Mesenchymal stem cell (in vitro differentiated cells and primary cell): ENCODE measurements around the gene FARP1.

Experiments used
- DNase-seq: peaks from one replicate; pipeline ENCODE4 v3.0.0-alpha.2; 2013
- H2AFZ ChIP-seq: one replicate; pipeline ENCODE4 v1.6.1; 2013; ENCODE audit warnings: low read depth, mild to moderate bottlenecking, control low read depth, inconsistent platforms, low read length, moderate library complexity
- H2AK5ac ChIP-seq: 2 replicates; pipeline ENCODE4 v1.6.1; 2013; ENCODE audit warnings: low read length, moderate library complexity, mild to moderate bottlenecking, inconsistent platforms; ENCODE audit not compliant: severe bottlenecking
- H2BK120ac ChIP-seq: one replicate; pipeline ENCODE4 v1.6.1; 2013; ENCODE audit warnings: low read depth, mild to moderate bottlenecking, inconsistent platforms, low read length, moderate library complexity
- H2BK12ac ChIP-seq, 2 experiments: one replicate each; pipeline ENCODE4 v1.6.1; 2013; ENCODE audit warnings: inconsistent platforms in 2 of 2, low read length in 2 of 2, mild to moderate bottlenecking in 2 of 2, moderate library complexity in 2 of 2, control low read depth in 1 of 2
- H2BK15ac ChIP-seq: one replicate; pipeline ENCODE4 v1.6.1; 2013; ENCODE audit warnings: mild to moderate bottlenecking, low read depth, inconsistent platforms; ENCODE audit not compliant: poor library complexity, severe bottlenecking
- H2BK5ac ChIP-seq: 2 replicates; pipeline ENCODE4 v1.6.1; 2013; ENCODE audit warnings: low read depth, mild to moderate bottlenecking, low read length, control low read depth, inconsistent platforms; ENCODE audit not compliant: poor library complexity, severe bottlenecking
- H3K14ac ChIP-seq, 2 experiments: one replicate each; pipeline ENCODE4 v1.6.1; 2013; ENCODE audit warnings: inconsistent platforms in 2 of 2, low read length in 2 of 2, control low read depth in 1 of 2, mild to moderate bottlenecking in 1 of 2, moderate library complexity in 1 of 2
- H3K18ac ChIP-seq, 2 experiments: one replicate each; pipeline ENCODE4 v1.6.1; 2013; ENCODE audit warnings: inconsistent platforms in 2 of 2, low read length in 2 of 2, control low read depth in 1 of 2, low read depth in 1 of 2, mild to moderate bottlenecking in 1 of 2
- H3K23ac ChIP-seq, 2 experiments: one replicate each; pipeline ENCODE4 v1.6.1; 2013; ENCODE audit warnings: inconsistent platforms in 2 of 2, low read length in 2 of 2, mild to moderate bottlenecking in 2 of 2, moderate library complexity in 2 of 2, control low read depth in 1 of 2
- H3K27ac ChIP-seq: 2 replicates; pipeline ENCODE4 v1.5.1; 2013; ENCODE audit warnings: mild to moderate bottlenecking, moderate library complexity, low read length, control low read depth, inconsistent platforms; ENCODE audit not compliant: poor library complexity, severe bottlenecking
- H3K27me3 ChIP-seq, 2 experiments: 2 replicates each; pipeline versions ENCODE4 v1.6.1 to v1.7.0; 2013; ENCODE audit warnings: low read length in 2 of 2, mild to moderate bottlenecking in 2 of 2, moderate library complexity in 2 of 2, control low read depth in 1 of 2, inconsistent platforms in 1 of 2; ENCODE audit not compliant: control insufficient read depth in 1 of 2, insufficient read depth in 1 of 2
- H3K36me3 ChIP-seq, 2 experiments: 2 replicates each; pipeline versions ENCODE4 v1.6.1 to v1.7.0; 2013; ENCODE audit warnings: low read length in 2 of 2, control low read depth in 1 of 2, inconsistent platforms in 1 of 2, low read depth in 1 of 2, mild to moderate bottlenecking in 1 of 2; ENCODE audit not compliant: insufficient read depth in 2 of 2, control insufficient read depth in 1 of 2
- H3K4ac ChIP-seq, 2 experiments: one replicate each; pipeline ENCODE4 v1.6.1; 2013; ENCODE audit warnings: inconsistent platforms in 2 of 2, low read length in 2 of 2, mild to moderate bottlenecking in 2 of 2, moderate library complexity in 2 of 2, control low read depth in 1 of 2, low read depth in 1 of 2
- H3K4me1 ChIP-seq: 2 replicates; pipeline ENCODE4 v1.6.1; 2013; ENCODE audit warnings: low read depth, low read length, control low read depth; ENCODE audit not compliant: control insufficient read depth, insufficient read depth
- H3K4me2 ChIP-seq: 2 replicates; pipeline ENCODE4 v1.6.1; 2013; ENCODE audit warnings: low read length, mild to moderate bottlenecking, inconsistent platforms; ENCODE audit not compliant: poor library complexity, severe bottlenecking
- H3K4me3 ChIP-seq, 2 experiments: 2 replicates each; pipeline versions ENCODE4 v1.5.1 to v1.7.0; 2013; ENCODE audit warnings: low read length in 2 of 2, mild to moderate bottlenecking in 2 of 2, control low read depth in 1 of 2, low read depth in 1 of 2; ENCODE audit not compliant: insufficient read depth in 1 of 2
- H3K79me1 ChIP-seq: replicated peaks from 2 replicates; pipeline ENCODE4 v1.6.1; 2013; ENCODE audit warnings: mild to moderate bottlenecking, control low read depth, low read length, inconsistent platforms; ENCODE audit not compliant: poor library complexity, severe bottlenecking
- H3K9ac ChIP-seq: 2 replicates; pipeline ENCODE4 v1.7.0; 2013; ENCODE audit warnings: mild to moderate bottlenecking, low read length, moderate library complexity
- H3K9me3 ChIP-seq: 2 replicates; pipeline ENCODE4 v1.7.0; 2013; ENCODE audit warnings: mild to moderate bottlenecking, low read length; ENCODE audit not compliant: control insufficient read depth
- H4K8ac ChIP-seq: one replicate; pipeline ENCODE4 v1.6.1; 2013; ENCODE audit warnings: inconsistent platforms, mild to moderate bottlenecking, low read length, moderate library complexity
- H4K91ac ChIP-seq: one replicate; pipeline ENCODE4 v1.6.1; 2013; ENCODE audit warnings: mild to moderate bottlenecking, low read length, inconsistent platforms
- WGBS: methylation state at CpG from one replicate; pipeline ENCODE4 v1.1.7; 2013; ENCODE audit warnings: mixed read lengths; 5-methylcytosine and 5-hydroxymethylcytosine counted together

The FARP1 gene

DNA sequence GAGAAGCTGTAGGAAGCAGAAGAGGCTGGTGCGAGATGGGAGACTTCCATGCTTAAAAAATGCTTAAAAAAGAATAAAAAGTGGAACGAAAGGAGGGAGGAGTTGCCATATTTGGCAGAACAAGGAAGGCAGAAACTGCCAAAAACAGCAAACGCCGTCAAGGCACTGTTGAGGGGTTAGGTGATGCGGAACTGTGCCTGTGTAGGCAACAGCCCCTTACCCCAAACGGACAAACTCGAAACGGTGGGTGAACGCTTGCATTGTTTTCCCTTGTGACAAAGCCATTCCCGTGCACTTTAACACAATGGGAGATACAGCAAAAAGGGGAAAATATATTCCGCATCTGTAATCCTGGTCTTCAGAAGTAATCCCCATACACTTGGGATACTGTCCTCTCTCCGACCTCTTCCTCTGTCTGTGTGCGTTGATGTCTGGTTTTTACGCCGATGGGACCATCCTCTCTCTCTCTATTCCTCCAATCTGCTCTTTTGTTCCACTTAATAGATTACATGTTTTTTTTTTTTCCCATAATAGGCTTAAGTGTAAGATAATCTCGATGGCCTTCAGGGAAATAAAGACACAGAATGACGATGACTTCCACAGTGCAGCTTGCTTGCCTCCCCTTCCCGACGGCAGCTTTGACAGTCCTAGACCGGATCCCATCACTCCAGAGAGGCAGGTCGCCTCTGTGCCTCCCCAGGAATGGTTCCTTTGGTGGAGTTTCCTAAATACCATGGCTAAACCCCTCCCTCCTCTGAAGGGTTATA lies 166.9 kb downstream of the FARP1 start:
- Histone ChIP-seq H2BK120ac (peak overlapping the region; percentile 42), H4K91ac (peak overlapping the region; percentile 89), H3K9me3 (no peaks in the 10 kb centered on the region), H3K4me3 (no peak overlapping the region), H4K8ac (peak overlapping the region; percentile 94), H2BK15ac (no peak overlapping the region), H3K79me1 (peaks cover 30% of the 10 kb centered on the region), H2AFZ (no peak overlapping the region), H3K9ac (no peak overlapping the region), H2AK5ac (peak overlapping the region; percentile 68), H3K14ac (peak overlapping the region in 1 of 2 experiments; percentile 90), H3K27ac (no peak overlapping the region), H3K4me2 (no peak overlapping the region), H3K27me3 (no peaks in the 10 kb centered on the region), H3K36me3 (peaks cover 4 to 12% of the 10 kb centered on the region in 2 experiments), H3K4ac (peak overlapping the region; percentile 54 to 70), H2BK12ac (peak overlapping the region; percentile 89 to 90), H3K23ac (peak overlapping the region in 1 of 2 experiments; percentile 83), H3K4me1 (peaks cover 28% of the 10 kb centered on the region), H3K18ac (peak overlapping the region; percentile 86 to 88), H2BK5ac (no peak overlapping the region)
- DNase-seq: no peak
- WGBS: 89% methylated on average over 19 of the region's 21 CpGs

DNA sequence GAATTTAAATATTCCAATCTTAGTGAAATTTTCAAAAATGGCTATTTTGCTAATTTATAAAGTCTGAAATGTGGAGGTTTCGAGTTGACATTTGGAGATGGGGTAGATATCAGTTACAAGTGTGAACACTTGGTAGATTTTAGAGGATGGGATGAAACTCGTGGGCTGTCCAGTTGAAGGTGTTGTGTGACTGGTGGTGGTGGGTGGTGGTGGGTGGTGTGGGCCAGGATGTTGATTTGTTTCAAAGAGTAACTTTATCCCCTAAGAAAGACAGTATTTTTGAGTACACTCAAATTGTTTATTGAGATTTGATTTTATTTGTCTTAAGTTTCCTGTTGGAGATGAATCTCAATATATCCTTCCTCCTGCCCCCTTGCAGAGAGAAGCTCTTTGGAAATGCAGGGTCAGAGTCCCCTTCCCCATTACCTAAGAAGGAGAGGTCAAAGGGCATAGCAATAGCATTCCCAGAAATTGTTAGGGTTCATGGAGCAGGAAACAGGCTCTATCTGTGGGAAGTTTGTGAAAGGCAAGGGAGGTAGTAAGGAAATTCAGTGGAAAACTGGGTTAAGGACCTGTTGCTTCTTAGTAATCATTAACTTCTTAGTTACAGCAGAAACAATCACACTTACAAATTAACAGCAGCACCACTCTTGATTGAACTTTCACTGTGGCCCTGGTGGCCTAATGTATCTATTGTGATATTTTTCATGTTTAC lies 167.7 kb downstream of the FARP1 start:
- Histone ChIP-seq H3K79me1 (peaks cover 36% of the 10 kb centered on the region), H4K91ac (no peak overlapping the region), H3K27me3 (no peaks in the 10 kb centered on the region), H3K27ac (peak overlapping the region; percentile 56), H3K14ac (no peak overlapping the region), H3K23ac (no peak overlapping the region), H3K4me2 (peak overlapping the region; percentile 47), H3K9ac (no peak overlapping the region), H2BK120ac (no peak overlapping the region), H3K9me3 (no peaks in the 10 kb centered on the region), H2AFZ (no peak overlapping the region), H3K4me1 (peaks cover 28% of the 10 kb centered on the region), H3K4ac (peak overlapping the region in 1 of 2 experiments; percentile 32), H4K8ac (peak overlapping the region; percentile 43), H2BK12ac (no peak overlapping the region), H2BK15ac (no peak overlapping the region), H3K4me3 (no peak overlapping the region), H2BK5ac (no peak overlapping the region), H2AK5ac (no peak overlapping the region), H3K18ac (peak overlapping the region in 1 of 2 experiments; percentile 78), H3K36me3 (peaks cover 2 to 15% of the 10 kb centered on the region in 2 experiments)
- WGBS: 84% methylated on average over 2 of the region's 2 CpGs
- no peak for DNase-seq

DNA sequence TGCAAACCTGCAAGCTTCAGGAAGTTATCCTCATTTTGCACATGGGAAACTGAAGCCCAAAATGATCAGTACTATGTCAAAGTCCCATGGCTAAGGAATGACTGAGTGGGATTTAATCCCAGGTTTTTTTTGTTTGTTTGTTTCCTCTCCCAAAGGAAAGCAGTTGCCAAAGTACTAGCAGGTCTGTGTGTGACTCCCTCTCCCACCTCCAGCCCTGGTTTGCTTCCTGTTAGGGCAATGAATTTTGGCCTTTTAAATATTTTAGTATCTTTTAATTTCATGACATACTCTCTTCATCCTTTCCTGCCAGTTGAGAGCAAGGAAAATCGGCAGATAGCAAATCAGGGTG lies 168.3 kb downstream of the FARP1 start:
- Histone ChIP-seq H3K27me3 (no peaks in the 10 kb centered on the region), H4K91ac (no peak overlapping the region), H3K23ac (no peak overlapping the region), H2BK15ac (no peak overlapping the region), H3K4me2 (no peak overlapping the region), H3K18ac (peak overlapping the region in 1 of 2 experiments; percentile 19), H3K4me3 (no peak overlapping the region), H3K9me3 (no peaks in the 10 kb centered on the region), H2BK5ac (no peak overlapping the region), H3K36me3 (peaks cover 0 to 15% of the 10 kb centered on the region in 2 experiments), H3K9ac (no peak overlapping the region), H2AFZ (no peak overlapping the region), H3K79me1 (peaks cover 37% of the 10 kb centered on the region), H3K4ac (no peak overlapping the region), H2BK120ac (no peak overlapping the region), H4K8ac (peak overlapping the region; percentile 52), H3K4me1 (peaks cover 28% of the 10 kb centered on the region), H3K14ac (no peak overlapping the region), H3K27ac (peak overlapping the region; percentile 56), H2BK12ac (no peak overlapping the region), H2AK5ac (peak overlapping the region; percentile 62)
- DNase-seq: no peak
- 75% methylated on average over 1 of the region's 1 CpG for WGBS

DNA sequence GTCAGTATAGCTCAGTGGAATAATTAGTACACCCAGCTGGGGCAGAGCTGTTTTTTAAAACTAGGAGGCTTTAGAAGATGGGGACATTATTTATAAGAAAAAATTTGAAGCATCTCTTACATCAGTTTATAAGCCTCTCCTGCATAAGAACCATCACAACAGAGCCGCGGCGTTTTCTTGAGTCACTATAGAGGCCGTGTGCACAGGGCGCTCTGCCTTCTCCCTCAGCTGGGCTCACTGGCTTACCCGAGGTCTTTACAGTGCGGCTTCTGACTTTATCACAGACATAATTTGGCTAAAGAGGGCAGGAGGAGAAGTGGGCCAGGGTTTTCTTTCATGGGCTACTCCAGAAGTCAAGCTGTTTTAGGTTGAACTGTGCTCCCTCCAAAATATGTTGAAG lies 169.7 kb downstream of the FARP1 start:
- Histone ChIP-seq H2BK120ac (no peak overlapping the region), H3K4me3 (no peak overlapping the region), H2AFZ (no peak overlapping the region), H3K79me1 (peaks cover 47% of the 10 kb centered on the region), H3K23ac (no peak overlapping the region), H3K27ac (no peak overlapping the region), H3K4me1 (peaks cover 28% of the 10 kb centered on the region), H3K9me3 (no peaks in the 10 kb centered on the region), H3K27me3 (no peaks in the 10 kb centered on the region), H2BK15ac (no peak overlapping the region), H2BK12ac (no peak overlapping the region), H3K9ac (no peak overlapping the region), H3K4ac (peak overlapping the region in 1 of 2 experiments; percentile 7), H2BK5ac (no peak overlapping the region), H3K18ac (no peak overlapping the region), H4K91ac (no peak overlapping the region), H2AK5ac (no peak overlapping the region), H3K14ac (no peak overlapping the region), H3K4me2 (no peak overlapping the region), H4K8ac (no peak overlapping the region), H3K36me3 (peaks cover 0 to 20% of the 10 kb centered on the region in 2 experiments)
- 92% methylated on average over 7 of the region's 7 CpGs for WGBS
- DNase-seq: no peak
